GM21786 (cell line): Measurements from ENCODE around the gene PRR16.

ENCODE experiments used
- ATAC-seq: cut with Tn5 transposase; IDR thresholded peaks from one replicate; pipeline ENCODE4 v1.9.1; 2021; ENCODE audit not compliant: unreplicated experiment

PRR16 gene

DNA sequence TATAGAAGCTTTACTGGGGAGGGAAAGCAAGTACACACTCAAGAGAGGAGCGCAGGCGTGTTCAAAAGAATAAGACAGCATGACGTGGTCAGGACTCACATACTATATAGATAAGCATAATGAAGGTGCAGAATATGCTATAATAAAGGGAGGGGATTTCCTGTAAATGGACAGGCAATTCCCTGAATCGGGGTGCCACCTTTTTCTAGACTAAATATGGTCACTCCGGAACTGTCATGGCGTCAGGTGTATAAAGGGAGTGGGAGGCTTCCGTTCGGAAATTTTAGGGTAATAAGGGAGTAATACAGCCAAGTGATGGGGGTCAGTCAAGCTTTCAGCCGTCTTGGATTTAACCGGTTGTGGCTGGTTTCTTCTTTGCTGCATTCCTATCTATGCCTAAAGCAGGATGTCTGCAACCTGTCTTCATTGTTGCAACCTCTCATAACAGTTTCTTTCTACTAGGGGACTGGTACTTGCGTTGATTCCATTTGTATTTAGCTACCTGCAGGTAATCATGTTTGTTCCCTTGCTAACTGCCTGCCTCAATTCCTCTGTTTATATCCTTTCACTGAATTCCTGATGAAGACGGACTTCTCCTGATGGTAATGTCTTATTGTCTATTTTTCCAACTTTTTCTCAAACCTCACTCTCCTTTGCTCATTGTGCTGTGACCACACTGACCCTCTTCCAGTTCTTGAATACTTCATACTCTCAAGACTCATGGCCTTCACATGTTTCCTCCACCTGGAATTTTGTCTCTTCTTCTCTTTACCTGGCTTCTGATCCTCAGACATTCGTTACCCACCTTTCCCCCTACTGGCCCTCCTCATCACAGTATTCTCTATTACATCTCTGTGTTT is 48.9 kb downstream of the PRR16 start:
- ATAC-seq: no peak

DNA sequence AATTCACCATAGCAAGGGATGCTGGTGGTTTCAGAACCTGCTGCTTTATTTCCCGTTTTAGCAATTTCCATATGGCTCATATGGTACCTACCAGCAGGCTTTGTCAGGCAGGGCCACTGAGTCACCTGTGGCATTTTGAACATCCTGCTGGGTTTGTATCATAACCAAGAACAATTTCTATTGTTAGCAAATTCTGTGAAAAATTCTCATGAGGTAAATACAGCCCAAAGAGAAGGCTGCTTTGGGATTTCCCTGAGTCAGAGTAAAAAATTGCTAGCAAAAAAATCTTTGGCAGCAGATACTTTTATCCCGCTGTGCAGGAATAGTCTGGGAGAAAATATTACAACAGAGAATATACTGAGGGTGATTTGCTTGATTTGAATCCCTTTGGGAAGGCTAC is 52.7 kb downstream of the PRR16 start:
- no peak for ATAC-seq

GRCh38 chr5:120517607-120518252 is 53.6 kb downstream of the PRR16 start:
- ATAC-seq: no peak

- ATAC-seq: no peak
Measured at GRCh38 chr5:120518581-120518980, 54.5 kb downstream of the PRR16 start.

DNA sequence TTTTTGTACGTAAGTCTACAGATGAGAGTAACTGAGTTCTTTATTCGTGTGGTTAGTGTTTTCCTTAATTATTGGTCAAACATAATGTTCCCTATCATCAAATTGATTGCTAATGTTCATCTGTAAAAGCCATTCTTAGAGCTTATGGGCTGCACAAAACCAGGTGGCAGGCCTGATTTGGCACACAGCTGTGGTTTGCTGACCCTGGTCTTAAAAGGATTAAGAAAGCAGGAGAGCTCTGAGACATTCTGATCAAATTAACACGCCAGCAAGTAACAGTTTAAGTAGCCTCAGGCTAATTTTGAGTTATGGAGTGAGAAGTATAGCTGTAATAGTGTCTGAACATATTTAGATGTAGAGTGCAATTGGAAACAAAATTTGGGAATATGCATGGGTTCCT is 63.2 kb downstream of the PRR16 start:
- no peak for ATAC-seq

DNA sequence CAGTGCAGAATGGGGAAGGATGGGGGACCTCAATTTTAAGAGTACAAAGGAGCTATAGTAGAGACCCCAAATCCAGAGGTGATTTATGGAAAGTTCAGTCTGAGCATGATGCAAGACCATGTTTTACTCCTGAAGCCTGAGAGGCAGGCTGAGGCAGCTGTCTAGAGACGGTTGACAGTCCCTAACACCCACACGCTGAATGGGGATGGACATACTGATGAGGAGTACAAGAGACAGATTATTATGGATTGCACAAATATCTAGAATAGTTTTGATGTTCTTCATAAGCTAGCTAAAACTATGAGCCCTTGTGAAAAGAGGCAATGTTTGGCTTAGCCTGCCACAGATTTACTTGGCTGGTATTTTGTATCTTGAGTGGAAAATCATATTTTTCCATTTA is 64.5 kb downstream of the PRR16 start:
- no peak for ATAC-seq

GRCh38 chr5:120529386-120529785 is 65.3 kb downstream of the PRR16 start:
- no peak for ATAC-seq

- ATAC-seq: no peak
Measured at GRCh38 chr5:120531215-120531614, 67.1 kb downstream of the PRR16 start.

- ATAC-seq: no peak
Measured at GRCh38 chr5:120532835-120533234, 68.7 kb downstream of the PRR16 start.

DNA sequence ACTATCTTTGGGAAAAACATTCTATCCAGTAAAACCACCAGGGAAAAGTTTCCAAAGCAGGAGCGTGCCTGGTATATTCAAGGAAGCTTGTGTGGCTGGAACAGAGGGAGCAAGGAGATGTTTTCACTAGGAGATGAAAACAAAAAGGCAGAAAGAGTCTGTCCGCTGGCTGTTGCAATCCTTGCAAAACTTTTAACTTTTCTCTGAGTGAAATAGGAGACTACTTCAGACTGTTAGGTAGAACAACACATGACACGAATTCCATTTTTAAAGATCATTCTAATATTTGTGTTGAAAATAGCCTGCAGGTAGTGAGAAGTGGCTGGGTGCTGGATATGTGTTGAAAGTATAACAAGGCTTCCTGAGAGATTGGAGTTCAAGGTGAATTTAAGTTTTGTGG is 69.5 kb downstream of the PRR16 start:
- ATAC-seq: no peak

DNA sequence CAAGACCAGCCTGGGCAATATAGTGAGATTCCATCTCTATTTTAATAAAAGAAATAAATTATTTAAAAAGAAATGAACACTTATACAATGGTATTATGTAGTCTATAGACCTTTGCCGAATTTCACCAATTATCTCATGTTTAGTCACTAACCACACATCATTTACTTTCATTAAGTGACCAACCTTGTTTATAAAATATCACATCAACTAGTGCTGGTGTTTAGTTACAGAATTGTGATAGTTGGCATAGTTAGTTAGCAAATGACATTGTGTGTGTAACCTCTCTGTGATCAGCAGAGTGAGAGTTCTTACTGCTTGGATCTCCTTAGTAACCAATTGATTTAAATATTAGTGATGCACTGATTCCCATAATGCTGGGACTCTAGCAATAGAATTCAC is 71.8 kb downstream of the PRR16 start:
- no peak for ATAC-seq

GRCh38 chr5:120538149-120538548 is 74.0 kb downstream of the PRR16 start:
- ATAC-seq: no peak

DNA sequence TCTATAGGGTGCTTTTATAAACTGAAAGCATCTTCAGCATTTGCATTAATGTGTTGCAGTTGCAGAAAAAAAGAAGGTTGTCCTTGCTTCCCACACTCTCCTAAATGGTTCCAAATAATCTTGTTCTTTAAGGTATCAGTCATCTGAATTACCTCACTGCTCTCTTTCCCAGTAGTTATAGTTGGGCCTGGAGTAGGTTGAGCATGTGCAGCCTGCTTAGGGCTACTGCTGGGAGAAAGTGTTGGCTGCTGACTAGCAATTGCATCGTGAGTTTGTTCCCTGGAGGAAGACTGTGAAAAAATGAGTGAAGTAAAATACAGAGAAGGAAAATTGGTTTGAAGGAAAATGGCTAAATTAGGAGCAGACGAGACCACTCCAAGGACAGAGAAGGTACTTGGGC is 74.5 kb downstream of the PRR16 start:
- no peak for ATAC-seq

DNA sequence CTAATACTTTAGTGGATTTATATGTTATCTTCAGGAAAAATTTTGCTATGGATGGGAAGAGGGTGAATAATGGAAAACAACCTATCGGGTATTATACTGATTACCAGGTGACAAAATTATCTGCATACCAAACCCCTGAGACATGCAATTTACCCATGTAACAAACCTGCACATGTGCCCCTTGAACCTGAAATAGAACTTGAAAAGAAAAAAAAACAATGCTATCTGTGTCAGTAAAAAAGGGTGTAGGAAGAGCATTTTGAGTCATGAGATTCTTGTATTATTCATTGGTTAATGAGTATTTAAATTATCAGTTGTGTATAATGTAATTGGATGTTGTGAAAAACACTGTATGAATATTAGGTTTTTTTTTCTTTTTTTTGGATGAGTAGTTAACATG is 75.4 kb downstream of the PRR16 start:
- no peak for ATAC-seq

- ATAC-seq: no peak
Measured at GRCh38 chr5:120540097-120540496, 76.0 kb downstream of the PRR16 start.

DNA sequence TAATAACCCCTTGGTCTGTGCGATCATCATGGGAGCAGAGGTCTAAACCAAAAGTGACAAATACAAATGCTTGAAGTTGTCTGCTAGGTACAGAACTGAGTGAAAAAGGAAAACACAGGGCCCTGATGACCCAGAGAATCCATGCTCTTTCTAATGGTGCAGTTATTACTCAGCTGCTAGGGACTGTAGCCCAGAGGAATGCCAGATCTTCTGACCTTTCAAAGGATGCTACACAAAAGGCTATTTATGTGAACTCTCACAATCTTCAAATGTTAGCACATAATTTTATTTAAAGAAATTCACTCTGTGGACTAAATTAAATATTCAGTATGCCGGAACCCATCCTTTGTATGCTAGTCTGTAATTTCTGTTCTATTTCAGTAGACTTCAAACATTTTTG is 79.9 kb downstream of the PRR16 start:
- no peak for ATAC-seq

GRCh38 chr5:120545007-120545406 is 80.9 kb downstream of the PRR16 start:
- no peak for ATAC-seq

DNA sequence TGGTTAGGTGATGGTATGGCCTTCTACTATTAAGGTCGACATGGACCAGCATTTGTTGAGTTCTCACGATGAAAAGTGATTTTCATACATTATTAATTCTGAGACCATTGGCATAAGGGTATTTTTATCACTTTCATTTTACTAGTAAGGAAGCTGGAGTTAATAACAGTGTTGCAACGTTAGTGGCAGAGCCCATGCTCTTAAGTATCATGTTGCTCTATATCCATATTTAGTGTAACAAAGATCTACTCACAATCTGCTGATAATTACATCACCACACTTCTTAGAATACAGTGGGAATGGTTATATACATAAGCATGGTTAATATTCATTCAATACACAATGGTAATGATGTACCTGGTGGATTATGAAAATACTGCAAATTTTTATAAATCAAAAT is 81.9 kb downstream of the PRR16 start:
- no peak for ATAC-seq

- ATAC-seq: no peak
Measured at GRCh38 chr5:120546922-120547321, 82.8 kb downstream of the PRR16 start.

DNA sequence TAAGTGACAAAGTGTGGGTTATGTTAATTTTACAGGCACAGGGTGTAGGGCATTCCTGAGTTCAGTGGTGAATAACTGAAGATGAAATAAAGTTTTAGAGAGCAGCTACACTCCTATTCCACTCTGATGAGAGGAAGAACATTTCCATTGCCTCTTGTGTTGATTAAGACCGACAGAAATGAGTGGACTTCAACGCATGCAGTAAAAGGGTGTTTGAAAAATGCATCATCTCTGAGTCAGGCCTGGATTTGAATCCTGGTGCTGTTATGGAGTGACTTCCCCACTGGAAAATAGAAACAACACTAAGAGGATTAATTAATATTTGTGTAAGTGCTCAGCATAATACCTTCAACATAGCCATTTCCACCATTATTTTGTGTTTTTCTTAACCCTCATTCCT is 86.3 kb downstream of the PRR16 start:
- no peak for ATAC-seq

GRCh38 chr5:120552638-120553037 is 88.5 kb downstream of the PRR16 start:
- ATAC-seq: no peak

- ATAC-seq: no peak
Measured at GRCh38 chr5:120555345-120555744, 91.2 kb downstream of the PRR16 start.

DNA sequence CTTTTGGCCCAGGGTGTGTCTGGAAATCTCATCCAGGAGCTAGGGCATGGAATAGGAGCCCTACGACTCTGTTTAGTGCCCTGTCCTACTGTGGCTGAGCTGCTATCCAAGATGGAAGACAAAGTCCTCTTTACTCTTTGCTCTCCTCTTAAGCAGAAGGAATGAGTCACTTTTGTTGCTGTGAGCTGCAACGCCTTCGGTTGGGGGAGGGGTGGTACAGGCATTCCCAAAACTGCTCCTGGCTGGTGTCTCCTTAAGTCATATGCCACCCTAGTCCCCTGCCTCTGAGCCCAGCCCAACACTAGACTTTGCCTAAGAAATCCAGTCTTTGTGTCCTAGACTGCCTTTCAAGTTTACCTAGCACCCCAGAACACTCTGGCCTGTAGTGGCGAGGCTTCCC is 99.9 kb downstream of the PRR16 start:
- ATAC-seq: no peak
